ENCODE measurements around the gene MAN1C1.

DNA sequence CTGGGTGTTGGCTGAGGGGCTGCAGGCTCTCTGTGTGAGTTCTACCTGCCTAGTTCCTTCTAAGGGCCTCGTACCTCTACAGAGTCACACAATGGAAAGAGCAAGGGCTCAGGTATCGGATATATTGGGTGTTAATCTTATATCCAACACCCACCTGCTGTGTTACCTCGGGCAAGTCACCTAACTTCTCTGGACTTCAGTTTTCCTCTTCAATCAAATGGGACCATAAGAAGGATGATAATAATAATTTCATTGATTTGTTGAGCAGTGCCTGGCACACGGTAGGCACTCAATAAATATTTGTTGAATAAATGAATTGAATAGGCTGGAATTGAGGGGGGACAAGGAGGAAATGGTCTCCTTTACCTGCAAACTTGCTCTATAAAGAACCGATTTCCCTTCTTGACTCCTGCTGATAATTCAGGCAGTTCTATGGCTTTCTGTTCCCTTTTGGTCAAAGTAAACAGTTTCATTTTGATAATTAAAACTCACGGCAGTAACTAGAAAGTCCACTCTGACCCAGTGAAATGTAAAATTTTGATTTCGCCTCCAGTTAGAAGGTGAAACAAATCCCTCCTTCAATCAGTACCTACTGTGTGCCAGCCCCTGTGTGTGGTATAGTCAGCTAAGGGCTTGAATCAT lies 16.5 kb upstream of the MAN1C1 start:
- TF ChIP-seq CTCF (conservative IDR thresholded peaks at IDR 0.05) (no peak), ZFX (IDR thresholded peaks at IDR 0.05) (no peak)

Measured in C4-2B (cell line).